ENCODE results near the gene FABP7. TPM values are rescaled to one million over a fixed set of nuclear protein-coding genes. Genes with fewer than 3 reads are reported as not detected.

Gene FABP7
- total RNA-seq, 1 experiment from 2014 or later, result not detected

Small RNA genes lying within 50 kb of the gene (small RNA-seq; reads per million reads assigned to genes)
- gene RN7SL564P, result not detected

Other genes with a start within 250 kb of the FABP7 start
- 5.8 and 6.1 TPM in 2 replicates for gene PKIB, start 169.3 kb upstream of the FABP7 start, total RNA-seq (2014; rRNA removed; shearing (Covaris generic))
- 1.2 and 3.1 TPM in 2 replicates for gene SMPDL3A, start 9.5 kb downstream of the FABP7 start, total RNA-seq (2014; rRNA removed; shearing (Covaris generic))
- not detected in 2 replicates for gene CLVS2, start 216.5 kb downstream of the FABP7 start, total RNA-seq (2014; rRNA removed; shearing (Covaris generic))